DOHH2 (cell line): ENCODE measurements around the gene PC.

Experiments
- H3F3A ChIP-seq: fragments of 200-600 bp; sonication (generic), shearing (Covaris generic); 2 replicates; pipeline ENCODE4 v1.6.0; 2016; ENCODE audit warnings: antibody characterized with exemption, mild to moderate bottlenecking; ENCODE audit not compliant: control insufficient read depth, insufficient read depth
- H3K27ac ChIP-seq: fragments of 200-600 bp; sonication (generic); 2 replicates; pipeline ENCODE4 v1.5.1; 2014; ENCODE audit warnings: low read depth, mild to moderate bottlenecking, low read length, moderate library complexity
- H3K27me3 ChIP-seq: fragments of 200-600 bp; sonication (generic); 2 replicates; pipeline ENCODE4 v1.6.1; 2014; ENCODE audit warnings: mild to moderate bottlenecking, low read length, mixed read lengths; ENCODE audit not compliant: control insufficient read depth
- H3K36me3 ChIP-seq: fragments of 200-600 bp; sonication (generic); 2 replicates; pipeline ENCODE4 v1.6.1; 2014; ENCODE audit warnings: mild to moderate bottlenecking, low read length, moderate library complexity, mixed read lengths; ENCODE audit not compliant: control insufficient read depth
- H3K4me1 ChIP-seq: fragments of 200-600 bp; sonication (generic); 2 replicates; pipeline ENCODE4 v1.6.1; 2014; ENCODE audit warnings: mild to moderate bottlenecking, low read length, mixed read lengths; ENCODE audit not compliant: control insufficient read depth
- H3K4me2 ChIP-seq: fragments of 200-600 bp; sonication (generic); 2 replicates; pipeline ENCODE4 v1.6.0; 2014; ENCODE audit warnings: mild to moderate bottlenecking, low read length, moderate library complexity
- H3K4me3 ChIP-seq: fragments of 200-600 bp; sonication (generic); 2 replicates; pipeline ENCODE4 v1.5.1; 2014; ENCODE audit warnings: mild to moderate bottlenecking, low read length, mixed read lengths
- H3K79me2 ChIP-seq: fragments of 200-600 bp; sonication (generic); 2 replicates; pipeline ENCODE4 v1.6.1; 2014; ENCODE audit warnings: mild to moderate bottlenecking, low read length, mixed read lengths; ENCODE audit not compliant: control insufficient read depth
- H3K9me2 ChIP-seq: fragments of 200-600 bp; sonication (generic); replicated peaks from 2 replicates; pipeline ENCODE4 v1.6.1; 2014; ENCODE audit warnings: mild to moderate bottlenecking, low read length, mixed read lengths; ENCODE audit not compliant: control insufficient read depth
- H3K9me3 ChIP-seq: fragments of 200-600 bp; sonication (generic); 2 replicates; pipeline ENCODE4 v1.6.1; 2014; ENCODE audit warnings: antibody characterized with exemption, low read length, mixed read lengths; ENCODE audit not compliant: control insufficient read depth, insufficient read depth
- H4K20me1 ChIP-seq: fragments of 200-600 bp; sonication (generic); 2 replicates; pipeline ENCODE4 v1.6.0; 2014; ENCODE audit warnings: low read depth, mild to moderate bottlenecking, antibody characterized with exemption, low read length, moderate library complexity; ENCODE audit not compliant: control insufficient read depth, insufficient read depth
- CTCF ChIP-seq: fragments of 200-600 bp; sonication (generic); IDR thresholded peaks from one replicate; pipeline ENCODE4 v1.5.1; 2014; ENCODE audit warnings: antibody characterized with exemption, mild to moderate bottlenecking, low read depth, low read length; ENCODE audit not compliant: poor library complexity, severe bottlenecking
- EZH2phosphoT487 ChIP-seq: fragments of 200-600 bp; sonication (generic); IDR thresholded peaks from 2 replicates; pipeline ENCODE4 v1.6.1; 2017; ENCODE audit warnings: borderline replicate concordance, mild to moderate bottlenecking, antibody characterized with exemption, low read length, moderate library complexity, mixed read lengths

The PC gene

GRCh38 chr11:66879999-66880398 lies 78.2 kb downstream of the PC start:
- Histone ChIP-seq H3K9me3 (no peaks in the 10 kb centered on the region), H3K4me2 (no peak overlapping the region), H3K4me1 (no peaks in the 10 kb centered on the region), H3K4me3 (no peak overlapping the region), H3K36me3 (no peaks in the 10 kb centered on the region), H3K79me2 (no peaks in the 10 kb centered on the region), H4K20me1 (no peaks in the 10 kb centered on the region), H3K9me2 (no peaks in the 10 kb centered on the region), H3K27me3 (peaks cover 23% of the 10 kb centered on the region), H3F3A (no peaks in the 10 kb centered on the region), H3K27ac (no peak overlapping the region)
- TF ChIP-seq CTCF (no peak), EZH2phosphoT487 (no peak)

GRCh38 chr11:66879583-66879982 lies 78.6 kb downstream of the PC start:
- Histone ChIP-seq H3K4me3 (no peak overlapping the region), H3K79me2 (no peaks in the 10 kb centered on the region), H3K9me3 (no peaks in the 10 kb centered on the region), H3K9me2 (no peaks in the 10 kb centered on the region), H3K36me3 (no peaks in the 10 kb centered on the region), H3K27me3 (peaks cover 23% of the 10 kb centered on the region), H4K20me1 (no peaks in the 10 kb centered on the region), H3K4me1 (no peaks in the 10 kb centered on the region), H3K4me2 (no peak overlapping the region), H3F3A (no peaks in the 10 kb centered on the region), H3K27ac (no peak overlapping the region)
- no peak for TF ChIP-seq CTCF
- no peak for TF ChIP-seq EZH2phosphoT487

GRCh38 chr11:66879000-66879399 lies 79.2 kb downstream of the PC start:
- no peak for TF ChIP-seq CTCF
- TF ChIP-seq EZH2phosphoT487, result no peak
- no peaks in the 10 kb centered on the region for H3K4me1 ChIP-seq

GRCh38 chr11:66878474-66878873 lies 79.7 kb downstream of the PC start:
- Histone ChIP-seq H3K4me3 (no peak overlapping the region), H3K9me2 (no peaks in the 10 kb centered on the region), H4K20me1 (no peaks in the 10 kb centered on the region), H3K27ac (no peak overlapping the region), H3K36me3 (no peaks in the 10 kb centered on the region), H3K4me2 (no peak overlapping the region), H3K27me3 (peaks cover 23% of the 10 kb centered on the region), H3K79me2 (no peaks in the 10 kb centered on the region), H3F3A (no peaks in the 10 kb centered on the region), H3K4me1 (no peaks in the 10 kb centered on the region), H3K9me3 (no peaks in the 10 kb centered on the region)
- TF ChIP-seq CTCF (no peak), EZH2phosphoT487 (no peak)

More at GRCh38 chr11:66879000-66879399, 79.2 kb downstream of the PC start:
- Histone ChIP-seq H3K4me3 (no peak overlapping the region), H3K9me3 (no peaks in the 10 kb centered on the region), H3K4me2 (no peak overlapping the region), H3K27ac (no peak overlapping the region), H3K27me3 (peaks cover 23% of the 10 kb centered on the region), H4K20me1 (no peaks in the 10 kb centered on the region), H3K9me2 (no peaks in the 10 kb centered on the region), H3K79me2 (no peaks in the 10 kb centered on the region), H3K36me3 (no peaks in the 10 kb centered on the region), H3F3A (no peaks in the 10 kb centered on the region)
